Measurements from ENCODE around the gene RIMS4. TPM values are rescaled to one million over a fixed set of nuclear protein-coding genes. Genes with fewer than 3 reads are reported as not detected.

Gene RIMS4
- total and polyA plus RNA-seq, 10 of the 15 experiments (the other 5 are each of a cell fraction or from before 2014, with no cell fraction given), result under 0.01 to 0.07 (median 0.05) TPM; not detected in 5

- TF ChIP-seq, protein P1, sequence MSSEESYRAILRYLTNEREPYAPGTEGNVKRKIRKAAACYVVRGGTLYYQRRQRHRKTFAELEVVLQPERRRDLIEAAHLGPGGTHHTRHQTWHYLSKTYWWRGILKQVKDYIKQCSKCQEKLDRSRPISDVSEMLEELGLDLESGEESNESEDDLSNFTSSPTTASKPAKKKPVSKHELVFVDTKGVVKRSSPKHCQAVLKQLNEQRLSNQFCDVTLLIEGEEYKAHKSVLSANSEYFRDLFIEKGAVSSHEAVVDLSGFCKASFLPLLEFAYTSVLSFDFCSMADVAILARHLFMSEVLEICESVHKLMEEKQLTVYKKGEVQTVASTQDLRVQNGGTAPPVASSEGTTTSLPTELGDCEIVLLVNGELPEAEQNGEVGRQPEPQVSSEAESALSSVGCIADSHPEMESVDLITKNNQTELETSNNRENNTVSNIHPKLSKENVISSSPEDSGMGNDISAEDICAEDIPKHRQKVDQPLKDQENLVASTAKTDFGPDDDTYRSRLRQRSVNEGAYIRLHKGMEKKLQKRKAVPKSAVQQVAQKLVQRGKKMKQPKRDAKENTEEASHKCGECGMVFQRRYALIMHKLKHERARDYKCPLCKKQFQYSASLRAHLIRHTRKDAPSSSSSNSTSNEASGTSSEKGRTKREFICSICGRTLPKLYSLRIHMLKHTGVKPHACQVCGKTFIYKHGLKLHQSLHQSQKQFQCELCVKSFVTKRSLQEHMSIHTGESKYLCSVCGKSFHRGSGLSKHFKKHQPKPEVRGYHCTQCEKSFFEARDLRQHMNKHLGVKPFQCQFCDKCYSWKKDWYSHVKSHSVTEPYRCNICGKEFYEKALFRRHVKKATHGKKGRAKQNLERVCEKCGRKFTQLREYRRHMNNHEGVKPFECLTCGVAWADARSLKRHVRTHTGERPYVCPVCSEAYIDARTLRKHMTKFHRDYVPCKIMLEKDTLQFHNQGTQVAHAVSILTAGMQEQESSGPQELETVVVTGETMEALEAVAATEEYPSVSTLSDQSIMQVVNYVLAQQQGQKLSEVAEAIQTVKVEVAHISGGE (CRISPR knock-in tag; IDR thresholded peaks at IDR 0.05), result no peak
- no peak for TF ChIP-seq POLR2A (IDR thresholded peaks at IDR 0.05; ENCODE audit: low read depth, low read length)
- TF ChIP-seq ESRRA (IDR thresholded peaks at IDR 0.05; ENCODE audit: low read length), result no peak
These were observed 24.3 kb upstream of the RIMS4 start (continued) for GRCh38 chr20:44834693-44835092.

GRCh38 chr20:44833437-44833836 is 23.1 kb upstream of the RIMS4 start:
- TF ChIP-seq, protein P2, sequence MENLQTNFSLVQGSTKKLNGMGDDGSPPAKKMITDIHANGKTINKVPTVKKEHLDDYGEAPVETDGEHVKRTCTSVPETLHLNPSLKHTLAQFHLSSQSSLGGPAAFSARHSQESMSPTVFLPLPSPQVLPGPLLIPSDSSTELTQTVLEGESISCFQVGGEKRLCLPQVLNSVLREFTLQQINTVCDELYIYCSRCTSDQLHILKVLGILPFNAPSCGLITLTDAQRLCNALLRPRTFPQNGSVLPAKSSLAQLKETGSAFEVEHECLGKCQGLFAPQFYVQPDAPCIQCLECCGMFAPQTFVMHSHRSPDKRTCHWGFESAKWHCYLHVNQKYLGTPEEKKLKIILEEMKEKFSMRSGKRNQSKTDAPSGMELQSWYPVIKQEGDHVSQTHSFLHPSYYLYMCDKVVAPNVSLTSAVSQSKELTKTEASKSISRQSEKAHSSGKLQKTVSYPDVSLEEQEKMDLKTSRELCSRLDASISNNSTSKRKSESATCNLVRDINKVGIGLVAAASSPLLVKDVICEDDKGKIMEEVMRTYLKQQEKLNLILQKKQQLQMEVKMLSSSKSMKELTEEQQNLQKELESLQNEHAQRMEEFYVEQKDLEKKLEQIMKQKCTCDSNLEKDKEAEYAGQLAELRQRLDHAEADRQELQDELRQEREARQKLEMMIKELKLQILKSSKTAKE (IDR thresholded peaks at IDR 0.05; ENCODE audit: low read depth, poor library complexity, severe bottlenecking), result no peak
- TF ChIP-seq, protein P3, sequence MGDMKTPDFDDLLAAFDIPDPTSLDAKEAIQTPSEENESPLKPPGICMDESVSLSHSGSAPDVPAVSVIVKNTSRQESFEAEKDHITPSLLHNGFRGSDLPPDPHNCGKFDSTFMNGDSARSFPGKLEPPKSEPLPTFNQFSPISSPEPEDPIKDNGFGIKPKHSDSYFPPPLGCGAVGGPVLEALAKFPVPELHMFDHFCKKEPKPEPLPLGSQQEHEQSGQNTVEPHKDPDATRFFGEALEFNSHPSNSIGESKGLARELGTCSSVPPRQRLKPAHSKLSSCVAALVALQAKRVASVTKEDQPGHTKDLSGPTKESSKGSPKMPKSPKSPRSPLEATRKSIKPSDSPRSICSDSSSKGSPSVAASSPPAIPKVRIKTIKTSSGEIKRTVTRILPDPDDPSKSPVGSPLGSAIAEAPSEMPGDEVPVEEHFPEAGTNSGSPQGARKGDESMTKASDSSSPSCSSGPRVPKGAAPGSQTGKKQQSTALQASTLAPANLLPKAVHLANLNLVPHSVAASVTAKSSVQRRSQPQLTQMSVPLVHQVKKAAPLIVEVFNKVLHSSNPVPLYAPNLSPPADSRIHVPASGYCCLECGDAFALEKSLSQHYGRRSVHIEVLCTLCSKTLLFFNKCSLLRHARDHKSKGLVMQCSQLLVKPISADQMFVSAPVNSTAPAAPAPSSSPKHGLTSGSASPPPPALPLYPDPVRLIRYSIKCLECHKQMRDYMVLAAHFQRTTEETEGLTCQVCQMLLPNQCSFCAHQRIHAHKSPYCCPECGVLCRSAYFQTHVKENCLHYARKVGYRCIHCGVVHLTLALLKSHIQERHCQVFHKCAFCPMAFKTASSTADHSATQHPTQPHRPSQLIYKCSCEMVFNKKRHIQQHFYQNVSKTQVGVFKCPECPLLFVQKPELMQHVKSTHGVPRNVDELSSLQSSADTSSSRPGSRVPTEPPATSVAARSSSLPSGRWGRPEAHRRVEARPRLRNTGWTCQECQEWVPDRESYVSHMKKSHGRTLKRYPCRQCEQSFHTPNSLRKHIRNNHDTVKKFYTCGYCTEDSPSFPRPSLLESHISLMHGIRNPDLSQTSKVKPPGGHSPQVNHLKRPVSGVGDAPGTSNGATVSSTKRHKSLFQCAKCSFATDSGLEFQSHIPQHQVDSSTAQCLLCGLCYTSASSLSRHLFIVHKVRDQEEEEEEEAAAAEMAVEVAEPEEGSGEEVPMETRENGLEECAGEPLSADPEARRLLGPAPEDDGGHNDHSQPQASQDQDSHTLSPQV (IDR thresholded peaks at IDR 0.05), result no peak
- TF ChIP-seq, protein P4, sequence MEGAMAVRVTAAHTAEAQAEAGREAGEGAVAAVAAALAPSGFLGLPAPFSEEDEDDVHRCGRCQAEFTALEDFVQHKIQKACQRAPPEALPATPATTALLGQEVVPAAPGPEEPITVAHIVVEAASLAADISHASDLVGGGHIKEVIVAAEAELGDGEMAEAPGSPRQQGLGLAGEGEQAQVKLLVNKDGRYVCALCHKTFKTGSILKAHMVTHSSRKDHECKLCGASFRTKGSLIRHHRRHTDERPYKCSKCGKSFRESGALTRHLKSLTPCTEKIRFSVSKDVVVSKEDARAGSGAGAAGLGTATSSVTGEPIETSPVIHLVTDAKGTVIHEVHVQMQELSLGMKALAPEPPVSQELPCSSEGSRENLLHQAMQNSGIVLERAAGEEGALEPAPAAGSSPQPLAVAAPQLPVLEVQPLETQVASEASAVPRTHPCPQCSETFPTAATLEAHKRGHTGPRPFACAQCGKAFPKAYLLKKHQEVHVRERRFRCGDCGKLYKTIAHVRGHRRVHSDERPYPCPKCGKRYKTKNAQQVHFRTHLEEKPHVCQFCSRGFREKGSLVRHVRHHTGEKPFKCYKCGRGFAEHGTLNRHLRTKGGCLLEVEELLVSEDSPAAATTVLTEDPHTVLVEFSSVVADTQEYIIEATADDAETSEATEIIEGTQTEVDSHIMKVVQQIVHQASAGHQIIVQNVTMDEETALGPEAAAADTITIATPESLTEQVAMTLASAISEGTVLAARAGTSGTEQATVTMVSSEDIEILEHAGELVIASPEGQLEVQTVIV (IDR thresholded peaks at IDR 0.05; ENCODE audit: borderline replicate concordance, partially characterized antibody), result no peak
- no peak for TF ChIP-seq MYC (IDR thresholded peaks at IDR 0.05; ENCODE audit: insufficient read depth, insufficient read length, insufficient replicate concordance, low read length, severe bottlenecking)
- TF ChIP-seq PML (IDR thresholded peaks at IDR 0.05; ENCODE audit: low read length), result no peak
- Histone ChIP-seq H3K27me3 (replicated peaks in 1 of 2; ENCODE audit: control insufficient read depth in 2 of 2, insufficient read depth in 2 of 2, low read length in 1 of 2) (no peaks in the 10 kb centered on the region; a peak in 3 of 4 replicates), H3K36me3 (ENCODE audit: control insufficient read depth in 2 of 2, insufficient read depth in 2 of 2, low read length in 1 of 2) (no peaks in the 10 kb centered on the region), H4K20me1 (ENCODE audit: control insufficient read depth, insufficient read depth) (no peaks in the 10 kb centered on the region), H3K79me2 (ENCODE audit: control insufficient read depth, insufficient read depth, low read length) (no peaks in the 10 kb centered on the region), H3K4me2 (ENCODE audit: control insufficient read depth, insufficient read depth) (no peak overlapping the region), H3K4me3 (no peak overlapping the region), H3K9ac (ENCODE audit: control insufficient read depth, insufficient read depth, low read length) (no peak overlapping the region), H3K4me1 (ENCODE audit: control insufficient read depth, insufficient read depth, low read length) (no peaks in the 10 kb centered on the region), H3K9me3 (replicated peaks; ENCODE audit: control insufficient read depth, insufficient read depth, low read length) (no peaks in the 10 kb centered on the region), H2AFZ (ENCODE audit: control insufficient read depth, low read depth, low read length) (no peak overlapping the region), H3K27ac (ENCODE audit: control insufficient read depth, insufficient read depth) (no peak overlapping the region)
- intact Hi-C loops (cut with micrococcal nuclease; ENCODE audit: unreplicated experiment), result no loop called here
- in situ Hi-C loops (cut with MboI), result no loop called here
- no peak for ATAC-seq
- BruUV-seq (replicated peaks), result no TSS peak
- CTCF ChIA-PET, result no interaction called here
- WGBS (ENCODE audit: insufficient coverage, insufficient replicate concordance, low lambda C conversion rate, missing lambda C conversion rate), result 47% methylated on average over 1 of the region's 1 CpG
- POLR2A ChIA-PET, result interaction anchor here (0.6 kb wide), 2 partner anchors 74 to 1344 kb away, joined by 4 to 6 read pairs; no protein-coding TSS in a partner anchor
- SMC1A ChIA-PET (ENCODE audit: uncharacterized antibody, unreplicated experiment), result no interaction called here
- FAIRE-seq, result no peak
- RAD21 ChIA-PET (ENCODE audit: unreplicated experiment), result no interaction called here
- DNase-seq (ENCODE audit: low read depth, low spot score), result no peak
